ENCODE results near the gene OXCT1. TPM values are rescaled to one million over a fixed set of nuclear protein-coding genes. Genes with fewer than 3 reads are reported as not detected.

Gene OXCT1
- polyA plus RNA-seq, 2 of the 4 experiments (the other 2 are of a cell fraction), result 2.6 to 3.0 TPM

- ChIA-PET POLR2A (no interaction called here), CTCF (interaction anchor here (4.1 kb wide), 1 partner anchor 8 kb away, joined by 21 read pairs; no protein-coding TSS in a partner anchor)
- H3K4me2 ChIP-seq, result no peak overlapping the region
- no peaks in the 10 kb centered on the region for H3K9me3 ChIP-seq
- no peak for DNase-seq (ENCODE audit: low read depth in 1 of 2, low spot score in 1 of 2)
- no peak for FAIRE-seq
- no peak for ATAC-seq
- H3K27ac ChIP-seq, result no peak overlapping the region
- no peaks in the 10 kb centered on the region for H3K4me1 ChIP-seq
- TF ChIP-seq KDM5A (IDR thresholded peaks at IDR 0.05) (no peak), ZNF302 (CRISPR knock-in tag; IDR thresholded peaks at IDR 0.05) (no peak), JUN (IDR thresholded peaks at IDR 0.05) (no peak), GATA3 (IDR thresholded peaks at IDR 0.05; ENCODE audit: borderline replicate concordance) (no peak)
- no peak overlapping the region for H3K4me3 ChIP-seq
Measured at GRCh38 chr5:41863871-41864486, 6.2 kb downstream of the OXCT1 start.

GRCh38 chr5:41858890-41859289 lies 11.3 kb downstream of the OXCT1 start:
- ChIA-PET POLR2A (no interaction called here), CTCF (interaction anchor here (1.0 to 8.2 kb wide), 4 partner anchors 15 to 725 kb away, joined by 3 to 74 read pairs (median 3); no protein-coding TSS in a partner anchor)
- Histone ChIP-seq H3K4me1 (no peaks in the 10 kb centered on the region), H3K27ac (no peak overlapping the region), H3K4me2 (no peak overlapping the region), H3K9me3 (no peaks in the 10 kb centered on the region), H3K4me3 (no peak overlapping the region)
- DNase-seq (ENCODE audit: low read depth in 1 of 2, low spot score in 1 of 2), result no peak
- no peak for FAIRE-seq
- WGBS (ENCODE audit: missing lambda C conversion rate), result 30% methylated on average over 2 of the region's 2 CpGs
- no peak for ATAC-seq
- no peak for TF ChIP-seq KDM1A (IDR thresholded peaks at IDR 0.05; ENCODE audit: low read depth)
- no peak for TF ChIP-seq HOXB5 (CRISPR knock-in tag; IDR thresholded peaks at IDR 0.05)
- no peak for TF ChIP-seq JUNB (IDR thresholded peaks at IDR 0.05)
- no peak for TF ChIP-seq TP53 (CRISPR knock-in tag; IDR thresholded peaks at IDR 0.05)
- TF ChIP-seq REST (IDR thresholded peaks at IDR 0.05), result no peak
- no peak for TF ChIP-seq CTCF (IDR thresholded peaks at IDR 0.05)
- no peak for TF ChIP-seq HOXA7 (CRISPR knock-in tag; IDR thresholded peaks at IDR 0.05)
- TF ChIP-seq SREBF2 (IDR thresholded peaks at IDR 0.05), result no peak

GRCh38 chr5:41857989-41858388 lies 12.2 kb downstream of the OXCT1 start:
- POLR2A ChIA-PET, result no interaction called here
- no peak overlapping the region for H3K27ac ChIP-seq
- H3K4me1 ChIP-seq, result no peaks in the 10 kb centered on the region
- no peak for ATAC-seq
- no peak overlapping the region for H3K4me3 ChIP-seq
- no peak for FAIRE-seq
- WGBS (ENCODE audit: missing lambda C conversion rate), result 52% methylated on average over 1 of the region's 1 CpG
- no peaks in the 10 kb centered on the region for H3K9me3 ChIP-seq
- CTCF ChIA-PET, result interaction anchor here (0.6 to 8.2 kb wide), 7 partner anchors 8 to 1031 kb away, joined by 3 to 74 read pairs (median 4); no protein-coding TSS in a partner anchor
- no peak overlapping the region for H3K4me2 ChIP-seq
- DNase-seq (ENCODE audit: low read depth in 1 of 2, low spot score in 1 of 2), result no peak
- TF ChIP-seq PBX3 (IDR thresholded peaks at IDR 0.05), result no peak
- TF ChIP-seq FOXS1 (CRISPR knock-in tag; IDR thresholded peaks at IDR 0.05), result no peak
- no peak for TF ChIP-seq ATOH8 (CRISPR knock-in tag; IDR thresholded peaks at IDR 0.05; ENCODE audit: low read depth)
- TF ChIP-seq E2F6 (IDR thresholded peaks at IDR 0.05; ENCODE audit: borderline replicate concordance, low read depth), result no peak
- TF ChIP-seq BCL3 (IDR thresholded peaks at IDR 0.05), result no peak
- no peak for TF ChIP-seq BHLHE40 (IDR thresholded peaks at IDR 0.05; ENCODE audit: low read depth, low read length)
- TF ChIP-seq NFE2L2 (conservative IDR thresholded peaks at IDR 0.05; ENCODE audit: low read length), result no peak
- no peak for TF ChIP-seq CHD2 (IDR thresholded peaks at IDR 0.05; ENCODE audit: low read length, partially characterized antibody)
- TF ChIP-seq KDM5A (IDR thresholded peaks at IDR 0.05), result no peak
- TF ChIP-seq MAZ (IDR thresholded peaks at IDR 0.05; ENCODE audit: borderline replicate concordance, low read depth, low read length), result no peak
- TF ChIP-seq ZNF302 (CRISPR knock-in tag; IDR thresholded peaks at IDR 0.05), result no peak
- no peak for TF ChIP-seq ESRRA (IDR thresholded peaks at IDR 0.05; ENCODE audit: borderline replicate concordance, low read length)
- TF ChIP-seq ZFP36 (IDR thresholded peaks at IDR 0.05; ENCODE audit: borderline replicate concordance, partially characterized antibody), result no peak
- TF ChIP-seq FOSL2 (IDR thresholded peaks at IDR 0.05), result no peak
- TF ChIP-seq FOSL2 (CRISPR knock-in tag; IDR thresholded peaks at IDR 0.05), result no peak
- TF ChIP-seq CEBPB (IDR thresholded peaks at IDR 0.05), result no peak
